Hepatocyte (in vitro differentiated cells): ENCODE results near the gene CPE. TPM values are rescaled to one million over a fixed set of nuclear protein-coding genes. Genes with fewer than 3 reads are reported as not detected.
"Not testable (repeated sequence)": the region's sequence is repeated elsewhere in the genome, so short reads cannot be mapped to it uniquely, and the experiment has no call there.

Source experiments
- DNase-seq: peaks from one replicate; pipeline ENCODE4 v3.0.0-alpha.2; 2016; ENCODE audit warnings: low spot score
- H2AFZ ChIP-seq: fragments of 200-600 bp; sonication (generic); 2 replicates; pipeline ENCODE4 v1.6.0; 2016; ENCODE audit warnings: antibody characterized with exemption, mild to moderate bottlenecking
- H3K27ac ChIP-seq: fragments of 200-600 bp; sonication (generic); 2 replicates; pipeline ENCODE4 v1.5.1; 2016; ENCODE audit warnings: mild to moderate bottlenecking
- H3K27me3 ChIP-seq: fragments of 200-600 bp; sonication (generic); 2 replicates; pipeline ENCODE4 v1.6.1; 2016
- H3K36me3 ChIP-seq: fragments of 200-600 bp; sonication (generic); replicated peaks from 2 replicates; pipeline ENCODE4 v1.5.1; 2016; ENCODE audit warnings: low read depth; ENCODE audit not compliant: insufficient read depth
- H3K4me1 ChIP-seq: fragments of 200-600 bp; sonication (generic); 2 replicates; pipeline ENCODE4 v1.5.1; 2016; ENCODE audit warnings: mild to moderate bottlenecking, moderate library complexity; ENCODE audit not compliant: insufficient read depth
- H3K4me2 ChIP-seq: fragments of 200-600 bp; sonication (generic); 2 replicates; pipeline ENCODE4 v1.6.0; 2016
- H3K4me3 ChIP-seq: fragments of 200-600 bp; sonication (generic); 2 replicates; pipeline ENCODE4 v1.5.1; 2016; ENCODE audit warnings: mild to moderate bottlenecking
- H3K79me2 ChIP-seq: fragments of 200-600 bp; sonication (generic); 2 replicates; pipeline ENCODE4 v1.6.0; 2017; ENCODE audit warnings: mild to moderate bottlenecking
- H3K9me2 ChIP-seq: fragments of 200-600 bp; sonication (generic); replicated peaks from 2 replicates; pipeline ENCODE4 v1.6.0; 2017; ENCODE audit warnings: mild to moderate bottlenecking; ENCODE audit not compliant: insufficient read depth
- H3K9me3 ChIP-seq: fragments of 200-600 bp; sonication (generic); 2 replicates; pipeline ENCODE4 v1.5.1; 2016; ENCODE audit warnings: low read depth, mild to moderate bottlenecking
- H4K20me1 ChIP-seq: fragments of 200-600 bp; sonication (generic); 2 replicates; pipeline ENCODE4 v1.6.0; 2016; ENCODE audit warnings: mild to moderate bottlenecking; ENCODE audit not compliant: insufficient read depth, poor library complexity, severe bottlenecking
- CTCF ChIP-seq: fragments of 200-600 bp; sonication (generic); IDR thresholded peaks from 2 replicates; pipeline ENCODE4 v1.5.1; 2016; ENCODE audit warnings: antibody characterized with exemption, mild to moderate bottlenecking; ENCODE audit not compliant: poor library complexity
- EZH2 ChIP-seq: fragments of 200-600 bp; sonication (generic); IDR thresholded peaks from 2 replicates; pipeline ENCODE4 v1.6.1; 2016; ENCODE audit warnings: antibody characterized with exemption, mild to moderate bottlenecking, borderline replicate concordance
- EZH2phosphoT487 ChIP-seq: fragments of 200-600 bp; sonication (generic); IDR thresholded peaks from one replicate; pipeline ENCODE4 v1.6.1; 2018; ENCODE audit warnings: antibody characterized with exemption, mild to moderate bottlenecking, low read depth, moderate library complexity; ENCODE audit not compliant: unreplicated experiment, severe bottlenecking
- WGBS: methylation state at CpG from one replicate; pipeline ENCODE4 v1.1.6; 2016; ENCODE audit warnings: low lambda C conversion rate; ENCODE audit errors: missing lambda C conversion rate; 5-methylcytosine and 5-hydroxymethylcytosine counted together
- polyA plus RNA-seq: library from polyadenylated mRNA; unstranded; fragments of >200 nt; fragmentation: Nextera tagmentation; extraction: Ambion mirVana; gene quantifications from 2 replicates; pipeline ENCODE4 v1.2.1, GENCODE V29; 2016
- total RNA-seq: library from RNA; depleted of rRNA; stranded (reverse); fragments of >200 nt; gene quantifications from 2 replicates; pipeline ENCODE4 v1.2.3, GENCODE V29; 2014

Gene CPE
- total and polyA plus RNA-seq, 2 experiments from 2014 or later = 66.4 to 106 TPM

DNA sequence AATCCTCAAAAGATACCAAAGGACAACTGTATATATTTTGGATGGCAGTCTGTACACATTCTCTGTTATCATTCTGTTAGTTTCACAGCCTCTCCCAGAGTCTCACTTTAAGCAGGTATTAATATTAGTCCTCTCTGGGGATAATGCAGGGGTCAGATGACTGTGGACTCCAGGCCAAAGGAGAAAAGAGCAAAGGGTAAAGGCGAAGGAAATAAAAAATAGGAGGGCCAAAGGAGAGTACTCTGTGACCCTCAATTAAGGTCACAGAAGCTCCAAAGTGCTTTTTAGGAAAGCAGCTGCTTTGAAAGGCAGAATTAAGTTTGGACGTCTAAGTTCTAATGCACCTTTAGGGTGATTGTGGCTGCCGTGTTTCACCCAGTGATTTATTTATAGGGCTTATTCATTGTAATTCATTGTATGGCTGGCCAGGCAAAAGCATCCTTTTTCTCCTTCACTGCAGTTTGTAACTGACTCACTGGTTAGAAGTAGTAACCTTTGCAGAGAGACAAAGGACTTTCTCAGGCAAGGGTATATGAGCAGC is 43.6 kb upstream of the CPE start:
- WGBS = 89% methylated on average over 3 of the region's 3 CpGs
- peak overlapping the region; percentile 82 for H3K4me2 ChIP-seq
- no peak for DNase-seq
- no peaks in the 10 kb centered on the region for H3K36me3 ChIP-seq
- no peaks in the 10 kb centered on the region for H3K9me3 ChIP-seq
- no peak overlapping the region for H3K27ac ChIP-seq
- H3K27me3 ChIP-seq = no peaks in the 10 kb centered on the region
- peaks cover 84% of the 10 kb centered on the region for H3K79me2 ChIP-seq
- peaks cover 14% of the 10 kb centered on the region for H3K4me1 ChIP-seq
- no peak for TF ChIP-seq EZH2
- TF ChIP-seq EZH2phosphoT487 = no peak
- no peak for TF ChIP-seq CTCF
- H4K20me1 ChIP-seq = peaks cover 93% of the 10 kb centered on the region
- no peak overlapping the region for H2AFZ ChIP-seq
- no peak overlapping the region for H3K4me3 ChIP-seq
- H3K9me2 ChIP-seq = no peaks in the 10 kb centered on the region

DNA sequence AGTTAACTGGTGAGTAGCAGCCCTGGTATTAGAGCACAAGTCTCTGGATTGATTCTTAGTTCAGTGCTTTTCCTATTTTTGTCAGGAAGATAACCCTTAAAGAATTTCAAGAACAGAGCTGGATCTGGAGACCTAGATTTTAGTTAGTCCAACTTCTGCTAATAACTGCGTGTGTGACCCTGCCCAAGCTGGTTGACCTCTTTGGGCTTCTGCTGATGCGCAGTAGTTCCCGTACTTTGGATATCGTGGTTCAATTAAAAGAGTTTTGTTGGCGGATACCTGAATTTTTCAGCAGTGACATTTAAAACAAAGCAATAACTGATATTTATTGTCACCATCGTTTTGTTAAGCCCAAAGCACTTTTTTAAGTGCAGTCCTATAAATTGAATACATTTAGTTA is 42.1 kb upstream of the CPE start:
- Histone ChIP-seq H3K4me3 (no peak overlapping the region), H3K79me2 (peaks cover 69% of the 10 kb centered on the region), H4K20me1 (peaks cover 81% of the 10 kb centered on the region), H3K4me2 (no peak overlapping the region), H3K4me1 (peaks cover 7% of the 10 kb centered on the region), H2AFZ (no peak overlapping the region), H3K9me2 (no peaks in the 10 kb centered on the region), H3K27ac (no peak overlapping the region), H3K9me3 (no peaks in the 10 kb centered on the region), H3K36me3 (no peaks in the 10 kb centered on the region), H3K27me3 (no peaks in the 10 kb centered on the region)
- DNase-seq = no peak
- TF ChIP-seq EZH2 (no peak), EZH2phosphoT487 (no peak), CTCF (no peak)
- WGBS = 94% methylated on average over 6 of the region's 6 CpGs

DNA sequence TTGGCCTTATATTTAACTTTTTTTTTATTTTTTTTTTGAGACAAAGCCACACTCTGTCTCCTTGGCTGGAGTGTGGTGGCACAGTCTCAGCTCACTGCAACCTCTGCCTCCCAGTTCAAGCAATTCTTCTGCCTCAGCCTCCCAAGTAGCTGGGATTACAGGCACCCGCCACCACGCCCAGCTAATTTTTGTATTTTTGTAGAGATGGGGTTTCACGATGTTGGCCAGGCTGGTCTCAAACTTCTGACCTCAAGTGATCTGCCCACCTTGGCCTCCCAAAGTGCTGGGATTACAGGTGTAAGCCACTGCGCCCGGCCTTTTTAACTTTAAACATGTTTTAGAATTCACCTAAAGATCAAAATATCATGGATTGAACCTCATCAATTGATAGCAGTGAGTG is 36.5 kb upstream of the CPE start:
- not testable (repeated sequence) for H2AFZ ChIP-seq, H3K36me3 ChIP-seq, H3K27ac ChIP-seq, H3K4me3 ChIP-seq, H3K27me3 ChIP-seq, H3K9me2 ChIP-seq, DNase-seq, H3K4me1 ChIP-seq, H3K4me2 ChIP-seq, H3K9me3 ChIP-seq
- Histone ChIP-seq H3K79me2 (peaks cover 13% of the 10 kb centered on the region), H4K20me1 (peaks cover 25% of the 10 kb centered on the region)
- 92% methylated on average over 5 of the region's 5 CpGs for WGBS

DNA sequence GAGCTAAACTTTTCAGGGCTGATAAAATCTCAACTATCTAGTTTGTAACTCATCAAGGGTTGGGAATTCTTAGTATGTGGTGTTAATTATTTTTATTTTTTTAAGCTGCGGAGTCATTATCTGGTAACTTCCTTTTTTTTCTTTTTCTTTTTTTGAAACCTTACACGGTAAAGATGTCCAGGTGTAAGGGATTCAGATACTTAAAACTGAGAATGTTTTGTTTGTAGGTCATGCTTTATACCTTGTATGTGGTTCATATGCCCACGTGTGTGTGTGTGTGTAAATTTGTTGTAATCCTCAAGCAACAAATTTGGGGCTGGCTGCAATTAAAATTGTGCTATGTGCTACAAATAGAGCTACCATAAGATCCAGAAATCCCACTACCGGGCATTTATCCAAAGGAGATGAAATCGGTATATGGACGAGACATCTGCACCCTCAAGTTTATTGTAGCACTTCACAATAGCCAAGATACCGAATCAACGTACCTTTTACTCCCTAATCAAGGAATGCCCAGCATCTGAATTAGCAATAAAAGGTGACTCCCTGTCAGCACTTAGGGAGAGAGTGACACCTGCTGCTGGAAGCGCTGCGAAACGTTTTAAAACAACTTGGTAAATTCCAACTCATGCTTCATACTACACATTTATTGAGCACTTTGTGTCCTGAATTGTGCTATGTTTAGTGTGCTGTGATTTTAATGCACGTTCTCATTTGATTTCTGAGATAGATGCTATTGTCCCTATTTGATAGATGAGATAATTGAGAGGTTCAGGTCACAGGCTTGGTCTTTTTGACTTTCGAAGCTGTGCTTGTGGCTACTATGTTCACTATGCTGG is 35.2 kb upstream of the CPE start:
- no peak overlapping the region for H3K4me2 ChIP-seq
- H2AFZ ChIP-seq = no peak overlapping the region
- 87% methylated on average over 13 of the region's 13 CpGs for WGBS

More for the DNA sequence above, 35.2 kb upstream of the CPE start:
- no peaks in the 10 kb centered on the region for H3K4me1 ChIP-seq
- no peaks in the 10 kb centered on the region for H3K9me3 ChIP-seq
- no peak overlapping the region for H3K27ac ChIP-seq
- peaks cover 13% of the 10 kb centered on the region for H4K20me1 ChIP-seq
- no peak for TF ChIP-seq EZH2phosphoT487
- no peak for TF ChIP-seq EZH2
- peak; percentile 39 for TF ChIP-seq CTCF
- H3K36me3 ChIP-seq = no peaks in the 10 kb centered on the region
- DNase-seq = peak; percentile 37
- peaks cover 3% of the 10 kb centered on the region for H3K79me2 ChIP-seq
- H3K4me3 ChIP-seq = no peak overlapping the region
- H3K9me2 ChIP-seq = no peaks in the 10 kb centered on the region
- H3K27me3 ChIP-seq = no peaks in the 10 kb centered on the region
